NCI-H226 (cell line): ENCODE results near the gene PNPLA7.
"Not testable (repeated sequence)": the region's sequence is repeated elsewhere in the genome, so short reads cannot be mapped to it uniquely, and the experiment has no call there.

Experiments
- DNase-seq: peaks from one replicate; pipeline ENCODE4 v3.0.0-alpha.2; 2015

Gene PNPLA7

GRCh38 chr9:137476856-137477255 lies 73.3 kb downstream of the PNPLA7 start:
- no peak for DNase-seq

DNA sequence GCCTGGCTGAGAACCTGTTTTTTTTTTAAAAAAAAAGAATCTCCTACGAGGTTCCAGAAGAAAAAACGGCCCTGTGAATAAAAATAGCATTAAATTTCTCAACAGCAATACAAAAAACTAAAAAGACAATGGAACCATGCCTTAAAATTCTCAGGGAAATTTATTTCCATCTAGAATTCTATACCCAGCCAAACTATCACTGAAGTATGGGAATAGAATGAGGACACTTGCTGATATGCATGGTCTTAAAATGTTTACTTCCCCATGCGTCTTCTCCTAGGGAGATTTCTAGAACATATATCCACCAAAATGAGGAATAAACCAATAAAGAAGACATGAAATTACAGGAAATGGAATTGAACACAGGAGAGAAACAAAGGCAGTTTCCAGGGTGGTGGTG lies 74.5 kb downstream of the PNPLA7 start:
- no peak for DNase-seq

DNA sequence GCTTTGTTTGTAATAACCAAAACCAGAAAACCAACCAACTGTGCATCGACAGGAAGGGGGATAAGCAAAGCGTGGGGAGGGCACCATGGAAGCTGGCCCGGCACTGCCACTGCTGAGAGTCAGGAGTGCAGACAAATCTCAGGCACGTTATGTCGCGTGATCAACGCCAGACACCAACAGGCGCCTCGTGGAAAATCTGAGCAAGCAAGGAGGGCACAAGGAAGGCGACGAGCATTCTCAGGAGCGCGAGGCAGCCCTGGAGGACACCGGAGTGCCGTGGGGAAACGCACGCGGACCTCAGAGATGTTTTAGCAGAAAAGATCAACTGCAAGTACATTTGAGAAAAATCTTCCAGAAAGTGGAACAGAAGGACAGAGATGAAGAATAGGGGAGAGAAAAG lies 75.9 kb downstream of the PNPLA7 start:
- DNase-seq = no peak

GRCh38 chr9:137470785-137471184 lies 79.4 kb downstream of the PNPLA7 start:
- no peak for DNase-seq

DNA sequence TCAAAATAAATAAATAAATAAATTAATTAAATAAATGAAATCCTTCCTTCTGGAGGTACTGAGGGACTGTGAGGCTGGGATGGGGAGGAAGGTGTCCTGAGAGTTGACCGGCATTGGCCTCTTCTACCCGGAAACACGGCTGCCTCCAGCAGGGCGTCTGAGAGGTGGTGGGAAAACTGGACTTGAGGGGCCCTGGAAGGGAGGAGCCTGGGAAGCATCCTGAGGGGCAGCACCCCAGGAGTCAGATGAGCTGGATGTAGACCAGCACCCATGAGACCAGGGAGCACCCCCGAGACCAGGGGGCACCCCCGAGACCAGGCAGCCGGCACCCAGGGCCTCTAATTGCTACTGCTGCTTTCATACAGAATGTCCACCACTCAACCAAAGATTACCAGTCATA lies 82.3 kb downstream of the PNPLA7 start:
- DNase-seq = no peak

- no peak for DNase-seq
These were observed 83.0 kb downstream of the PNPLA7 start for GRCh38 chr9:137467161-137467581.

DNA sequence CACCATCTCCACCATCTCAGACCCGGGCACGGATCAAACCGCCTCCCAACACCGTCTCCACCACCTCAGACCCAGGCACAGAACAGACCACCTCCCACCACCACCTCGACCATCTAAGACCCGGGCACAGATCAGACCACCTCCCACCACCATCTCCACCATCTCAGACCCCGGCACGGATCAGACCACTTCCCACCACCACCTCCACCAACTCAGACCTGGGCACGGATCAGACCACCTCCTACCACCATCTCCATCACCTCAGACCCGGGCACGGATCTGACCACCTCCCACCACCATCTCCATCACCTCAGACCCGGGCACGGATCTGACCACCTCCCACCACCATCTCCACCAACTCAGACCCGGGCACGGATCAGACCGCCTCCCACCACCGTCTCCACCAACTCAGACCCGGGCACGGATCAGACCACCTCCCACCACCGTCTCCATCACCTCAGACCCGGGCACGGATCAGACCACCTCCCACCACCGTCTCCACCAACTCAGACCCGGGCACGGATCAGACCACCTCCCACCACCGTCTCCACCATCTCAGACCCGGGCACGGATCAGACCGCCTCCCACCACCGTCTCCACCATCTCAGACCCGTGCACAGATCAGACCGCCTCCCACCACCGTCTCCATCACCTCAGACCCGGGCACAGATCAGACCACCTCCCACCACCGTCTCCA lies 83.7 kb downstream of the PNPLA7 start:
- not testable (repeated sequence) for DNase-seq

GRCh38 chr9:137465720-137466388 lies 84.3 kb downstream of the PNPLA7 start:
- no peak for DNase-seq

DNA sequence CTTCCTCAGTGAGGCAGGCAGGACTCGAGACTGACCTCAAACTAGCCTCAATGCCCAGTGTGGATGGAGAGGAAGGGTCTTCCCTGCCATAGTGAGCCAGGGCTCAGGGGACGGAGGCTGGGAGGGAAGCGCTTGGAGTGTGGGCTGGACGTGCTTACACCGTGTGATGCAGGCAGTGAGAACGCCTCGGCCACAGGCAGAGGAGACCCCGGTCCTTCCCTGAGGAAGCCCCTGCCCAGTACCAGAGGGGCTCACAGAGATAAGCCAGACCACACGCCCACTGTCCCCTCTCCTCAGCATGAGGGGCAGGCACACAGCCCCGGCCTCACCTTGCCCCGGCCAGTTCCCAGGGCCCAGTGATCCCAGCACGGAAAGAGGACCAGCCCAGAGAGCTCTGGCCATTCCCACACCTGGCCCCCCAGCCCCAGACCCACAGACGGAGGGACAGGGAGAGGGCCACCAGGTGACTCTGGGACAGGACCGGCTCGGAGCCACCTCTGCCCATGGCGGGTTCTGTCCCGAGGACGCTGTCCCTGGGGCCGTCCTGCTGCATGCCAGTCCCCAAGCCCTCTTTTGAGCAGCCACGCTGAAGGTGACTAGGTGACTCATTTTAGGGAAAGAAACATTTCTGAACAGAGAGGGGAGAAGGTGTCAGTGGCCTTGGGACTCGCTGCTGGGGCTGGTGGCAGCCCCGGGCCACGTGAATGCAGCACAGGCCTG lies 85.0 kb downstream of the PNPLA7 start:
- DNase-seq = no peak

GRCh38 chr9:137464291-137464999 lies 85.8 kb downstream of the PNPLA7 start:
- no peak for DNase-seq

DNA sequence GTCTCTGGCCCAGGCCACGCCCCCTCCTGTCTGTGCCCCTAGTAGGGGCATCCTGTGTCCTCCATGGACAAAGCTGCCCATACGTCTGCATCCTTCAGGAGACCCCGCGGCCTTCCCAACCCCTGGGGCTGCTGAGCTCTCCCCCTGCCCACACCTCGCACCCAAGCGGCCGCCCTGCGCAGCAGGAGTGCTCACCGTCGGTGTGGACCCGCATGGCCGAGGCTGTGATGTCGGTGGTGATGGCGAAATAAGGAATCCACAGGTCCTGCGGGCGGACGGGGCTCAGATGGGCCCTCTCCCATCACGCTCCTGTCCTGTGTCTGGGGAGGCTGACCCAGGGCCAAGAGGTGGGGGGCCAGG lies 86.3 kb downstream of the PNPLA7 start:
- no peak for DNase-seq

DNA sequence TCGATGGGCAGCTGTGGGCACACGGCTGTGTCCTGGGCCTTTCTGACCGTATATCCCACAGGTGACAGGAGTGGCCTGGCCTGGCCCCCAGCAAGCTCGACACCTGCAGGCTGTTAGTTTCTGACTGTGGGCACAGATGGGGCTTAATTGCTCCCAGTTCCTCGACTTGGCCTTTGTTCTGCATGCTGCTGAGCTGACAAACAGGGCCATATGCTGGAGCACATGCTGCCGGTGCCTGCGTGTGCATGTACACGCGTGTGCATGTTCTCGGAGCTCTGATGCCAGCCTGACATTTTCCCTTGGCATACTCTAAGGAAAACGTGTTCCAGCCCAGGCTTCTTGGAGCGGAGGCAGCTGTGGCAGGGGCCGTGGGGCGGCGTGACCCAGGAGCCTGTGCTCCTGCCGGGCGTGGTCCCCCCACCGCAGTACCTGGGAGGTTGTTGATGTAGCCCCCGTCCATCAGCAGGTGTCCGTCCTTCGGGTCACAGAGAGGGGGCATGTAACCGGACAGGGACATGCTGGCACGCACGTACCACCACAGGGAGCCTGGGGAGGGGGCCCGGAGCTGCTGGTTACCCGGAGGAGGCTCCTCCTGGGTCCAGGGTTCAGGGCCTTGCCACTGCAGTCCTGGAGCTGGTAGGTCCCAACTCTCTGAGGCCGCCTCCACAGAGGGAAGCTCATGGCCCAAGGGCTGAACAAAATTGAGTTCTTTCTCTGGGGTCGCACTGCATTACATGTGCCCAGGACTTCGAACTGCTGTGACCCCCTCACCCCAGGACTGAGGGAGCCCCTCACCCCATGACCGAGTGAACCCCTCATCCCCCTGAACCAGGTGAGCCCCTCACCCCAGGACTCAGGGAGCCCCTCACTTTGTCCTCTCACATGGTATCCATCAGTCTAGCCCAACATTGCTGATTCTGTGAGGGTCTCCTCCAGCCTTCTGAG lies 86.9 kb downstream of the PNPLA7 start:
- DNase-seq = no peak

- DNase-seq = no peak
These were observed 87.7 kb downstream of the PNPLA7 start for GRCh38 chr9:137462396-137462985.

DNA sequence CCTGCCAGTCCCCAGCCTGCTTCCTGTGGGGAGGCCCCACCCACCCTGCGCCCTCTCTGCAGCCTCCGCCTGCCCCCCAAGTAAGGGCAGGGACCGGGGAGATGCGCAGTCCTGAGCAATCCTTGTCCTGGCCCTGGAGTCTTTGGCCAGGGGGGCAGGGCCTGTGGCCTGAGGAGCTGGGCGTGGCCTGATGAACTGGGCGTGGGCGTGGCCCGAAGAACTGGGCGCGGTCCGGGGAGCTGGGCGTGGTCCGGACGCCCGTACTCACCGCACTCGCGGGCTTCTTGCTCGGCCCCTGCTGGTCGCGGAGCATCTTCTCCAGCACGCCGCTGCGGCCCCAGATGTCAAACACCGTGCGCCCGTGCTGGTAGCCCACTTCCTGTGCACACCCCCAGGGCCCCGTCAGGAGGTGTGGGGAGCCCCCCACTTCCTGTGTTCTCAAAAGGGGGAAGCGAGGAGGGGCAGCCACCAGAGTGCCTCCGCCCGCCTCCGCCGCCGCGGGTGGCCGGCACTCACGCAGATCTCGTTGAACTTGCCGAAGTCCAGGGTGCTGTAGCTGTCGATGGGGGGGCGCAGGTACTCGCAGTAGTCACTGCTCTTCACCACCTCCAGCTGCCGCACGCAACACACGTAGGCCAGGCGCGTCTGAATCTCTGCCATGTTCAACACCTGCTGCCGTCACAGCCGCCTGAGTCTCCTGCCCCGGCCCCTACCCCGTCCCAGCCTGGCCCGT lies 88.4 kb downstream of the PNPLA7 start:
- DNase-seq = no peak

- no peak for DNase-seq
These were observed 88.9 kb downstream of the PNPLA7 start for GRCh38 chr9:137461316-137461662.

GRCh38 chr9:137460363-137461315 lies 89.6 kb downstream of the PNPLA7 start:
- DNase-seq = no peak

DNA sequence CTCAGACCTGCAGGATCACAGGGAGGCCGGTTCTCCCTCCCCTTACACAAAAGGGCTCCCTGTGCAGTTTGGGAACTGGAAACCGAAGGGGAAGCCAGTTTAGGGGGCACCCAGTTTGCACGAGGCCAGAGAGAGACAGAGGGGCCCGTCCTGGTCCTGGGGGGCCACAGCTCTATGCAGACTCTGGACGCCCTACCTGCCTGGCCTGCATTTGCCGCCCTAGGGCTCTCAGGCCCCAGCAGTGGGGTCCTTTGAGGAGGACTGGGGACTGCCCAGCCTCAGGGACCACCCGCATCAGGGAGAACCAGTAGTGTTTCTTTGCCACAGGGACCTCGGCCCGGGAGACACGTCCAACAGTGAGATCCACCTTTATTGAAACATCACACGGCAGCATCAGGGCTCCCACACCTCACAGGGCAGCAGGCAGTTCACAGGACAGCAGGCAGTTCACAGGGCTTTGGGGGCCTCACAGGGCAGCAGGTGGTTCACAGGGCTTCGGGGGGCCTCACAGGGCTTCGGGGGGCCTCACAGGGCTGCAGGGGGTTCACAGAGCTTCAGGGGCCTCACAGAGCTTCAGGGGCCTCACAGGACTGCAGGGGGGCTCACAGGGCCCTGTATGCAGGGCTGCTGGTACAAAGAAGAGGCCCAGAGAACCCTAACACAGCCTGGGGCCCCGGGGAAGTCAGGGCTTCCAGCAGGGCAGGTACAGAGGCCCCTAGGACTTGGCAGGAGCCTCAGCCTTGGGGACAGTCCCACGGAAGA lies 90.4 kb downstream of the PNPLA7 start:
- no peak for DNase-seq

- DNase-seq = peak; percentile 79
These were observed 91.0 kb downstream of the PNPLA7 start, which contains the start of gene NSMF for GRCh38 chr9:137459152-137459600. Gene NSMF, minus strand, starts transcription at chr9:137459334. Its CDS starts 232 bp downstream, at chr9:137459102.
